Esophagus muscularis mucosa (tissue), 4 donors: ENCODE measurements around the gene AIG1. TPM values are rescaled to one million over a fixed set of nuclear protein-coding genes. Genes with fewer than 3 reads are reported as not detected.

Source experiments
- DNase-seq: peaks from one replicate; pipeline ENCODE4 v3.0.0-alpha.2; 2017; ENCODE audit errors: extremely low spot score
- H3K27ac ChIP-seq, 4 donors: fragments of 200-600 bp; sonication (generic); replicated peaks in 1 of 4; 1 replicate in 3 of 4; 2 replicates in 1 of 4; pipeline ENCODE4 v1.5.1; 2016 to 2019; ENCODE audit warnings: mild to moderate bottlenecking in 1 of 4
- H3K27me3 ChIP-seq, 4 donors: fragments of 200-600 bp; sonication (generic); one replicate each; pipeline versions ENCODE4 v1.5.1 to v1.6.0; 2016 to 2019
- H3K36me3 ChIP-seq, 4 donors: fragments of 200-600 bp; sonication (generic); one replicate each; pipeline ENCODE4 v1.5.1; 2016 to 2019
- H3K4me1 ChIP-seq, 4 donors: fragments of 200-600 bp; sonication (generic); one replicate each; pipeline ENCODE4 v1.5.1; 2016 to 2019
- H3K4me3 ChIP-seq, 4 donors: fragments of 200-600 bp; sonication (generic); 1 replicate in 2 of 4; 2 replicates in 2 of 4; pipeline ENCODE4 v1.5.1; 2016 to 2019; ENCODE audit warnings: mild to moderate bottlenecking in 4 of 4, moderate library complexity in 1 of 4
- H3K9me3 ChIP-seq, 4 donors: fragments of 200-600 bp; sonication (generic); 1 replicate in 3 of 4; 2 replicates in 1 of 4; pipeline ENCODE4 v1.5.1; 2016 to 2019
- EP300 ChIP-seq: sonication (generic); formaldehyde crosslinking; IDR thresholded peaks from one replicate; pipeline ENCODE4 v1.6.1; 2017; ENCODE audit warnings: antibody characterized with exemption
- POLR2A ChIP-seq: fragments of 450-650 bp; IDR thresholded peaks from one replicate; pipeline ENCODE4 v1.6.1; 2017; ENCODE audit warnings: antibody characterized with exemption, moderate library complexity, mild to moderate bottlenecking, low read depth
- POLR2AphosphoS5 ChIP-seq, 2 donors: sonication (generic); formaldehyde crosslinking; IDR thresholded peaks; one replicate each; pipeline ENCODE4 v1.6.1; 2017; ENCODE audit warnings: antibody characterized with exemption in 2 of 2
- WGBS: methylation state at CpG from one replicate; pipeline ENCODE4 v1.1.5; 2018; 5-methylcytosine and 5-hydroxymethylcytosine counted together
- intact Hi-C: fragments of 100-400 bp; cut with DNase I; formaldehyde crosslinking; loops from one replicate; pipeline ENCODE4 v1.15.1; 2023
- total RNA-seq, 4 donors: library from RNA; depleted of rRNA; stranded (reverse); fragments of >200 nt; gene quantifications; one replicate each; pipeline versions ENCODE4 v1.1.0 to v1.2.1, GENCODE V29; 2016
- TF ChIP-seq, protein P1 (sequence below), 3 experiments: fragments of 200-600 bp in 2 of 3; fragments of 450-650 bp in 1 of 3; sonication (generic) in 2 of 3; IDR thresholded peaks; one replicate each; pipeline ENCODE4 v1.5.1; 2017 to 2019; ENCODE audit warnings: antibody characterized with exemption in 3 of 3, mild to moderate bottlenecking in 2 of 3, moderate library complexity in 1 of 3

AIG1 gene
- total RNA-seq, 4 donors from 2014 or later = 21.0 to 26.3 (median 23.4) TPM

DNA sequence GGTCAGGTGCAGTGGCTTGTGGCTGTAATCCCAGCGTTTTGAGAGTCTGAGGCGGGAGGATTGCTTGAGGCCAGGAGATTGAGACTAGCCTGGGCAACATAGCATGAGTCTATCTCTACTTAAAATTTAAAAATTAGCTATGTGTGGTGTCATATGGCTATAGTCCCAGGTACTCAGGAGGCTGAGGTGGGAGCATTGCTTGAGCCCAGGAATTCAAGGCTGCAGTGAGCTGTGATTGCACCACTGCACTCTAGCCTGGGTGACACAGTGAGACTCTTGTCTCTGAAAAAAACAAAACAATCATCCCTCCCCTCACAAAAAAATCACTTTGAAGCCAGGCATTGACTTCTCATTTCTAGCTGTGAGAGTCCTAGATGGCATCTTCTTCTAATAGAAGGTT, 32.1 kb downstream of the AIG1 start:
- no peak for TF ChIP-seq EP300
- TF ChIP-seq, protein P1, sequence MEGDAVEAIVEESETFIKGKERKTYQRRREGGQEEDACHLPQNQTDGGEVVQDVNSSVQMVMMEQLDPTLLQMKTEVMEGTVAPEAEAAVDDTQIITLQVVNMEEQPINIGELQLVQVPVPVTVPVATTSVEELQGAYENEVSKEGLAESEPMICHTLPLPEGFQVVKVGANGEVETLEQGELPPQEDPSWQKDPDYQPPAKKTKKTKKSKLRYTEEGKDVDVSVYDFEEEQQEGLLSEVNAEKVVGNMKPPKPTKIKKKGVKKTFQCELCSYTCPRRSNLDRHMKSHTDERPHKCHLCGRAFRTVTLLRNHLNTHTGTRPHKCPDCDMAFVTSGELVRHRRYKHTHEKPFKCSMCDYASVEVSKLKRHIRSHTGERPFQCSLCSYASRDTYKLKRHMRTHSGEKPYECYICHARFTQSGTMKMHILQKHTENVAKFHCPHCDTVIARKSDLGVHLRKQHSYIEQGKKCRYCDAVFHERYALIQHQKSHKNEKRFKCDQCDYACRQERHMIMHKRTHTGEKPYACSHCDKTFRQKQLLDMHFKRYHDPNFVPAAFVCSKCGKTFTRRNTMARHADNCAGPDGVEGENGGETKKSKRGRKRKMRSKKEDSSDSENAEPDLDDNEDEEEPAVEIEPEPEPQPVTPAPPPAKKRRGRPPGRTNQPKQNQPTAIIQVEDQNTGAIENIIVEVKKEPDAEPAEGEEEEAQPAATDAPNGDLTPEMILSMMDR (IDR thresholded peaks at IDR 0.05) = no peak
- no peak for TF ChIP-seq POLR2A
- no peak for TF ChIP-seq POLR2AphosphoS5 (IDR thresholded peaks at IDR 0.05)
- H3K36me3 ChIP-seq = no peaks in the 10 kb centered on the region
- H3K9me3 ChIP-seq = no peaks in the 10 kb centered on the region
- H3K4me3 ChIP-seq = no peak overlapping the region
- peaks cover 0 to 3% (median 0%) of the 10 kb centered on the region in 4 donors for H3K4me1 ChIP-seq
- H3K27ac ChIP-seq = no peak overlapping the region
- WGBS = 93% methylated on average over 2 of the region's 2 CpGs
- intact Hi-C loops = no loop called here
- no peak for DNase-seq
- no peaks in the 10 kb centered on the region for H3K27me3 ChIP-seq

DNA sequence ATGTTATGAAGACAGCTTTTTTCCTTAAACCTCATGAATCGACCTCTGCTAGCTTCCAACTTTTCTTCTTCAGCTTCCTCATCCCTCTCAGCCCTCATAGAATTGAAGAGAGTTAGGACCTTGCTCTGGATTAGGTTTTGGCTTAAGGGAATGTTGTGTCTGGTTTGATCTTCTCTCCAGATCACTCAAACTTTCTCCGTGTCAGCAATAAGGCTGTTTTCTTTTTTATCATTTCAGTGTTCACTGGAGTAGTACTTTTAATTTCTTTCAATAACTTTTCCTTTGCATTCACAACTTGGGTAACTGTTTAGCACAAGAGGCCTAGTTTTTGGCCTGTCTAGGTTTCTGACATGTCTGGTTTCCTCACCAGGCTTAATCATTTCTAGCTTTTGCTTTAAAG, 32.6 kb downstream of the AIG1 start:
- Histone ChIP-seq H3K4me1 (peaks cover 0 to 4% (median 0%) of the 10 kb centered on the region in 4 donors), H3K27ac (no peak overlapping the region), H3K9me3 (no peaks in the 10 kb centered on the region), H3K4me3 (no peak overlapping the region), H3K27me3 (no peaks in the 10 kb centered on the region), H3K36me3 (no peaks in the 10 kb centered on the region)
- 79% methylated on average over 2 of the region's 2 CpGs for WGBS
- TF ChIP-seq, protein P1 (IDR thresholded peaks at IDR 0.05) = no peak
- TF ChIP-seq POLR2AphosphoS5 (IDR thresholded peaks at IDR 0.05) (no peak), EP300 (no peak), POLR2A (no peak)
- no peak for DNase-seq
- intact Hi-C loops = no loop called here

DNA sequence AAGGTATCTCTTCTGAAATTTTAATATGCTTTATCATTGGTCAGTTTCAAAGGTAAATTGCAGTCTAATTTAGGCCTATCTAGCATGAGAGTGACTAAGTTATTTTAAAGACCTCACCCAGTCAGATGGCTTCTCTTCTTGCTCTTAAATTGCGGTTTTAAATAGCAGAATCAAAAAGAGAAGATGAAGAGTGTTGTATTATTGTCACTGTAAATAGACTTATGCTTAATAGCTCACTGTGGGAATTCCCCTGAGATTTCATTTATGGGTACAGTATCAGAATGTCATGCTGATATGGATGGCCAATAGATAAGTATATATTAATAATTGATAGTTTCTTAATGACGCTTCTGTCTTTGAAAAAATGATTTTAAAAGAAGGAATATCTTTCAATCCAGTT, 35.7 kb downstream of the AIG1 start:
- intact Hi-C loops = no loop called here
- H3K27me3 ChIP-seq = no peaks in the 10 kb centered on the region
- H3K4me3 ChIP-seq = no peak overlapping the region
- no peaks in the 10 kb centered on the region for H3K36me3 ChIP-seq
- DNase-seq = no peak
- H3K27ac ChIP-seq = no peak overlapping the region
- TF ChIP-seq POLR2A = no peak
- TF ChIP-seq, protein P1 (IDR thresholded peaks at IDR 0.05) = no peak
- TF ChIP-seq EP300 = no peak
- TF ChIP-seq POLR2AphosphoS5 (IDR thresholded peaks at IDR 0.05) = no peak
- H3K9me3 ChIP-seq = no peaks in the 10 kb centered on the region
- WGBS = 95% methylated on average over 2 of the region's 2 CpGs
- peaks cover 0 to 4% (median 0%) of the 10 kb centered on the region in 4 donors for H3K4me1 ChIP-seq

DNA sequence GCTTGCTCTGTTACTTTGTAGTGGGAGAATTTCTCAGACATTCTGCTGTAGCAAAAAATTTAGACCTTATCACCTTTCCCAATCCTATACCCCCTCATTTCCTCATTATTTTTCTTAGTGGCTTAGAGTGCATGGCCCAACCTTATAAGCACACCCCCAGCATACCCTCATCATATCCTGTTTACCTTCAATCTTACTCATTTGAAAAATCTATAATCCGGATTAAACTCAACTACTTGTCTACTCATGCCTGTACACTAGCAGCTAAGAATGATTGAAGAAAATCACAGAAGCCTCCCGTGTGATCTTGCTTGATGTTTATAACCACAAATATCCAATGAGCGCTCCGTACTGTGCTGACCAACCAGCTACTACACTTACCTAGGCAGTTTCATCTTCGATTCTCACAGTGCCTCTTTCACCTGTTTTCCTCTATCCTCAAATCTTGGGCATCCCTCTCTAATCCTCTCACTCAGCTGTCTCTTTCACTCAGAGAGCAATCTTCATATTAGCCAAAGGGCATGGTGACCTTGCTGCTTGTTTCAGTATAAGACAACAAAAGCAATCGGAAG, 36.6 kb downstream of the AIG1 start:
- Histone ChIP-seq H3K9me3 (no peaks in the 10 kb centered on the region), H3K27me3 (no peaks in the 10 kb centered on the region), H3K4me1 (peaks cover 0 to 4% (median 0%) of the 10 kb centered on the region in 4 donors), H3K27ac (no peak overlapping the region), H3K36me3 (no peaks in the 10 kb centered on the region), H3K4me3 (no peak overlapping the region)
- TF ChIP-seq POLR2AphosphoS5 (IDR thresholded peaks at IDR 0.05) = no peak
- no peak for TF ChIP-seq EP300
- TF ChIP-seq, protein P1 (IDR thresholded peaks at IDR 0.05) = no peak
- no peak for TF ChIP-seq POLR2A
- intact Hi-C loops = no loop called here
- DNase-seq = no peak
- 90% methylated on average over 6 of the region's 6 CpGs for WGBS
